HepG2 (cell line): ENCODE measurements around the gene IKZF3. TPM values are rescaled to one million over a fixed set of nuclear protein-coding genes. Genes with fewer than 3 reads are reported as not detected.

Source experiments
- AHDC1 ChIP-seq: sonication (generic); formaldehyde crosslinking; IDR thresholded peaks from 2 replicates; pipeline ENCODE4 v1.5.1; 2020; ENCODE audit warnings: mild to moderate bottlenecking, missing genetic modification reagents, borderline replicate concordance
- HDAC6 ChIP-seq: fragments of 200-600 bp; sonication (generic); IDR thresholded peaks from 2 replicates; pipeline ENCODE4 v1.7.0; 2017; ENCODE audit warnings: mild to moderate bottlenecking, antibody characterized with exemption, low read length, low read depth
- MNT ChIP-seq: fragments of 450-650 bp; IDR thresholded peaks from 2 replicates; pipeline ENCODE4 v1.6.1; 2016
- POLR2G ChIP-seq: fragments of 200-400 bp; formaldehyde crosslinking; IDR thresholded peaks from 2 replicates; pipeline ENCODE4 v1.6.1; 2018; ENCODE audit warnings: mild to moderate bottlenecking, low read depth, low read length, moderate library complexity
- SATB2 ChIP-seq: sonication (generic); formaldehyde crosslinking; IDR thresholded peaks from 2 replicates; pipeline ENCODE4 v1.5.0; 2020; ENCODE audit warnings: missing genetic modification reagents
- SIN3A ChIP-seq: IDR thresholded peaks from 2 replicates; pipeline ENCODE4 v1.6.1; 2011; ENCODE audit warnings: low read depth, mild to moderate bottlenecking, control low read depth, low read length, borderline replicate concordance
- ZNF3 ChIP-seq: IDR thresholded peaks from 2 replicates; pipeline ENCODE4 v1.7.0; 2017; ENCODE audit warnings: inconsistent platforms
- ZNF629 ChIP-seq: sonication (generic); formaldehyde crosslinking; conservative IDR thresholded peaks from 2 replicates; pipeline ENCODE4 v1.5.0; 2020; ENCODE audit warnings: missing genetic modification reagents
- polyA plus RNA-seq, 8 experiments: library from polyadenylated mRNA; depleted of rRNA in 3 of 8; stranded (reverse) in 7 of 8; unstranded in 1 of 8; fragments of >200 nt; fragmentation: Illumina TruSeq in 4 of 8; extraction: Trizol in 4 of 8; gene quantifications; 2 replicates each; pipeline versions ENCODE4 v1.2.1 to v1.2.3, GENCODE V29; 2011 to 2016; ENCODE audit warnings: low read depth in 4 of 8, missing spikeins in 1 of 8, mixed read lengths in 1 of 8; ENCODE audit not compliant: insufficient read depth in 1 of 8
- total RNA-seq, 5 experiments: library from RNA; depleted of rRNA; stranded (reverse); fragments of >200 nt; fragmentation: Illumina TruSeq; extraction: Trizol; gene quantifications; 2 replicates each; pipeline ENCODE4 v1.2.3, GENCODE V29; 2016; ENCODE audit warnings: low read depth in 1 of 5

The IKZF3 gene
- total and polyA plus RNA-seq, 2 of the 13 experiments (the other 11 are each of a cell fraction or from before 2014, with no cell fraction given) = not detected

GRCh38 chr17:39894681-39895376 lies 30.7 kb upstream of the IKZF3 start (continued):
- TF ChIP-seq AHDC1 (no peak), MNT (no peak), ZNF629 (CRISPR knock-in tag) (no peak), SATB2 (CRISPR knock-in tag) (no peak), POLR2G (no peak), SIN3A (no peak), HDAC6 (no peak), ZNF3 (CRISPR knock-in tag) (no peak)
- TF ChIP-seq, all 625 proteins: peak for 0
